Left hindlimb (tissue), 1 donor: ENCODE measurements around the gene YY1AP1.
"Not testable (repeated sequence)": the region's sequence is repeated elsewhere in the genome, so short reads cannot be mapped to it uniquely, and the experiment has no call there.

Experiments
- DNase-seq: peaks from one replicate; pipeline ENCODE4 v3.0.0-alpha.2; 2018

The YY1AP1 gene

DNA sequence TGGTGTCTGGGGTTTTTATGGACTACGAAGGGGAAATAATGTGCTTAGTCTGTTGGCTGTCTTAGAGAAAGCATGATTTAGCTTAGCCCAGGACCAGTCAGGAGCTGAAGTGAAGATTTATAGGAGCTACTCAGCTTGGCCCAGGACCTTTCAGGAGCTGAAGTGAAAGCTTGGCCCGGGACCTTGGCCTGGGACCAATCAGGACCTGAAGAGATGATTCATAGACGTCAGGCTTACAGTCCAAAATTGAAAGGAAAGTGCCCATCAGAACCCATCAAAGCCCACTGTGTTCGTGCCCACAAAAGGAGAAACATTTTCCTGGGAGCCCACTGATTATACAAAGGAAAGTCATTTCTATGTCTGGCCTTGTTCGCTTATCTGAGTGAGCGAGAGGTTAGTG, 42.9 kb downstream of the YY1AP1 start:
- DNase-seq = no peak

DNA sequence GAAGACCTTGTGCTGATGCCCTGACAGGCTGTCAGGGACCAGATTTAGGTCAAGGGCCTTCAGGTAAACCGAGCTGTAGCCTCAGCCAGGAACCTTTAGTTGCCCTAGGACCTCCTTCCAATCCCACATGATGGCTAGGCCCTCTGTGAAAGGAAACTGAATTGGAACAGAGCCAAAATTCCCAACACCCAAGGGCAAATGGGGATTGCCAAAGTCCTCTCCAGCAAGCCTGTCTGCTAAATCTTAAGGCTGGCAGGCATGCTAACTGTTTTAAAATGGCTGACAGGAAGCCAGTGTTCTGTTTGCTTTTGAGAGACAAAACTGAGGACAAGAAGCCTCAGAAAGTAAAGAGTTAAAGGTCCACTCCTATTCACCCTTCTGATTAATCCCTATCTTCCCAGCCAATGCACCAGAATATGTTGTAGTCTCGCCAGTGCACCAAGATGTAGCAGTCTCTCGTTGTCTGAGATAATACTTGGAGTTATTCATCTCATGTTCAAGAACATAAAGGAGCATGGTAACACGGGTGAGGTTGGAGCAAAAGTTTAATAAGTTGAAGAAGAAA, 43.5 kb downstream of the YY1AP1 start:
- no peak for DNase-seq

DNA sequence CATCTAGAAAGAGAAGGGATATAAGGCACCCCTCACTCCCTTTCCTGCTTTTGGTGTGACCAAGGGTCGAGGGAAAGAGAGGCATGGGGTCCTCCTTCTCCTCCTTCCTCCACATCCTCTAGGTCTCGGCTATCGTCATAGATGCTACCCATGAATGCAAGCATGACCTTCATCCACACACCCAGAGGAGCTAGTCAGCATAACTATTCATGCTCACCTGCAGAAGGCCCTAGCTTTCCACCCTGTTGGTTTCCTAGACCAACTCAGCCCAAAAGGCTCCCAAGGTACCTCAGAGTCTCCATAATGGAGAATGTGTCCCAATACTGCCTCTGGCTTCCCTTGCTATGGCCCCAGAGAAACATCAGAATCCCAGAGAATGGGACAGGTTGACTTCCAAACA, 45.3 kb downstream of the YY1AP1 start:
- no peak for DNase-seq

DNA sequence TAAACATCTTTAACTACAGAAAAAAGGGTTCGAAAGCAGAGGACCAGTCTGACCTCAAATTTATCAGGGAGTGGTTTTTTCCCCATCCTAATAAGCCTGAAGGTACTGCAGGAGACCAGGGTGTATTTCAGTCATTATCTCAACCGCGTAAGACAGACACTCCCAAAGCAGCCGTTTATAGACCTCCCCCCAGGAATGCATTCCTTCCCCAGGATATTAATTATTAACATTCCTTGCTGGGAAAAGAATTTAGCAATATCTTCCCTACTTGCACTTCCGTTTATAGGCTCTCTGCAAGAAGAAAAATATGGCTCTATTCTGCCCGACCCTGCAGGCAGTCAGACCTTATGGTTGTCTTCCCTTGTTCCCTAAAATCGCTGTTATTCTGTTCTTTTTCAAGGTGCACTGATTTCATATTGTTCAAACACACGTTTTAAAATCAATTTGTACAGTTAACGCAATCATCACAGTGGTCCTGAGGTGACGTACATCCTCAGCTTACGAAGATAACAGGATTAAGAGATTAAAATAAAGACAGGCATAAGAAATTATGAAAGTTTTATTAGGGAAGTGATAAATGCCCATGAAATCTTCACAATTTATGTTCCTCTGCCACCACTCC, 45.9 kb downstream of the YY1AP1 start:
- not testable (repeated sequence) for DNase-seq

DNA sequence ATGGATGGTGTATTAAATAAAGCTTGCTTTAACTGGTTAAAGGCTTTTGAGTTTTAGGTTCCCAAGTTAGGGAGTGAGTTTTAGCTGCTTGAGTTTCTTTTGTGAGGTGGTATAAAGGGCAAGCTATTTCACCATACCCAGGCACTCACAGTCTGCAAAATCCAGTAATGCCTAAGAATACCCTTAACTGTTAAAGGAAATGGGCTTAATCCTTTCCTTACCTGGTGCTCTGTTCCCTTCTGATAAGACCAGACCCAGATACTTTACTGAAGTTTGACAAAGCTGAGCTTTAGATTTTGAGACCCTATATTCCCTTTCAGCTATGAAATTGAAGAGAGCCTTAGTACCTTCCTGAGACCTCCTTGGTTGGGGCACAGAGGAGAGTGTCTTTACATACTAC, 48.2 kb downstream of the YY1AP1 start:
- DNase-seq = no peak

DNA sequence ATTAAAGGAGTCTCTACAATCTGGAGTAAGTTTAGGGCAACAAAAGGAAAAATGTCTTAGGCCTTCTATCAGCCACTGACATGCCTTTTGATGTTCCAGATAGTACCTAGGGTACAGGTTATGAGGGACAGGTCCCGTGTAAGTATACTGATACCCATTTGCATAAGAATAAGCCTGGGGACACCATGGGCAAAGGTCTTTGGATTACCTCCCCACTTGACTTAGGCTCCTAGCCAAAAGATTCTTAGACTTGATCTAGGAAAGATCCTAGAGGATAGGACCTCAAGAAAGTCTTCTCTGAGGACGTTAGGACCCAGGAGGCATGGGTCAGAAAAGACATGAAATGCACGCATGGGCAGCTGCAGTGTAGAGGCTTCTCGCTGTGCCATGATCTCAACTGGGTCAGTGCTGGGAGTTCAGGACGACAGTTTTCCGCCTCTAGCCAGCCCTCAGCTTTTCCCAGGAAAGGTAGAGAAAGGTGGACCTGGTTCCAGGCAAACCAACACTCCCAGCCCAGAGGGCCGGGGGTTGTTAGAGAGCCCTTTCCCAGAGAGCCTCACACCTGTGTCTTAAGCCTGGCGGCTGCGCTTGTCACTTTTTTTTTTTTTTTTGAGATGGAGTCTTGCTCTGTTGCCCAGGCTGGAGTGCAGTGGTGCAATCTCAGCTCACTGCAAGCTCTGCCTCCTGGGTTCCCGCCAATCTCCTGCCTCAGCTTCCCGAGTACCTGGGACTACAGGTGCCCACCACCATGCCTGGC, 52.0 kb downstream of the YY1AP1 start:
- no peak for DNase-seq

DNA sequence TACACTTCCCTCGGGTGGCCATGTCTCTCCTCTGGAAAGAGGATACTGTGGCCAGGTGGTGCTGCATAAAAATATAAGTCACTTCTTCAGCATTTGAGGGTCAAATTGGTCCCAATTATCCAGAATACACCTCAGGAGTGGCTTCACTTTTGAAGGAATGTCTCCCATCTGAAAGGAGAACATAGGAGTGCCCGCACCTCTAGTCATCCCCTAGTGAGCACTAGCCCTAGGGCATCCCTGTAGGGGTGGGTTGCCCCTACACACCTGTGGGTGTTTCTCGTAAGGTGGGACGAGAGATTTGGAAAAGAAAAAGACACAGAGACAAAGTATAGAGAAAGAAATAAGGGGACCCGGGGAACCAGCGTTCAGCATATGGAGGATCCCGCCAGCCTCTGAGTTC, 62.1 kb downstream of the YY1AP1 start:
- not testable (repeated sequence) for DNase-seq

DNA sequence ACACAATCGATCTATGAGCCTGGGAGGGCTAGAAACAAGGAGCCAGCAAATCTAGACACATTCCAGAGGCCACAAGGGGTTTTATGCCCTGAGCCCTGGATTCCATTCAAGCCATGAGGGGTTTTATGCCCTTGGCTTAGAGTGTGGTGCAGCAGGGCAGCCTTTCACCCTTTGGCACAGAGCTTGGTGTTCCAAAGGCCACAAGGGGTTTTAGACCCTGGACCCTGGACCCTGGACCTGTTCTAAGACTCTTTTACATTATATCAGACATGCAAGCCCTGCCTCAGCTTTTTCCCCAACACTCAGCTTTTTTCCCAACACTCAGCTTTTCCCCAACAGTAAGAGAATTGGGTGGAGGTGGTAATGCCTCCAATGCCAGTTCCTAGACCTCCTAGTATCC, 65.2 kb downstream of the YY1AP1 start:
- DNase-seq = no peak

DNA sequence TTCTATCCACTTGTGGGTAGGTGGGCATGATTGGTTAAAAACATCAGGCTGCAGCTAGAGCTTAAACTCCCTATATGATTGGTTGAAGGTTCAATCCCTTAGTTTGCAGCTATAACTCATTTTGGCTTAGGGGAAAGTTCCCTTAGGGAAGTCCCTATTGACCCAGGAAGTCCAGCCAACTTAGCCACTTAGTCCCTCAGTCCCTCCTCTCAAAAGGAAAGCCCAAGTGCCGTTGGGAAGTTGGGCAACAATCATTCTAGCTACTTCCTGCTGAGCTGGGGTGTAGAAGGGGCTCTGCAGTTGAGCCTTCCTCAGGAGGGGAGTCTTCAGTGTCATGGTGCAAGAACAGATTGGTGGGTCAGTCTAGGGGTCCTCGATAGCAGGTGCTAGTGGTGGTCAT, 66.4 kb downstream of the YY1AP1 start:
- no peak for DNase-seq

DNA sequence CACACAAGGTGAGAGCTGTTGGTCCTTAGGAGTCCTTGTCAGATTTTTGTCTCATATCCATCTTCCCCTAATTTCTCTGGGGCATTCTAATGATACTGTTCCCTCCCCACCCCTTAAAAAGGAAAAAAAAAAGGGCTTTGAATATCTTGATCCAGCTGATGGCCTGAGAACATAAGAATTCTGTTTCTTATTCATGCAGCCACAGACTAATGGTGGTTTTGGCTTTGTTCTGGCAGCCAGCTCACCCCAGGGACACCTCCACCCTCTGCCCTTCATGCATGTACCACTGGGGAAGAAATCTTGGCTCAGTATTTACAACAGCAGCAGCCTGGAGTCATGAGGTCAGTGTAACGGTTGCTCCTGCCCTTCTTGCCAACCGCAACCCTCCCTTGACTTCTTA, 75.3 kb downstream of the YY1AP1 start:
- not testable (repeated sequence) for DNase-seq

DNA sequence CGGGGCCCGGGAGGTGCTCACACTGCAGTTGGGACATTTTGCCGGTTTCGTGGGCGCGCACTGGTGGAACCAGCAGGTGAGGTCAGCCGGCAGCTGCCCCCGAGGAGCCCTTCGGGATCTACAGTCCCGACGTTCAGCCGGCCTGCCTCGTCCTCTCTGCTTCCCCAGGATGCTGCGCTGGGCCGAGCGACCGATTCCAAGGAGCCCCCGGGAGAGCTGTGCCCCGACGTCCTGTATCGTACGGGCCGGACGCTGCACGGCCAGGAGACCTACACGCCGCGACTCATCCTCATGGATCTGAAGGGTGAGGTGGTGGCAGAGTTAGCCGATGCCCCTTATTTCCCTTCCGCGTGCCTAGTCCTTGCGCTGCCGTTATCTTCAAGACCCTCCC, 78.3 kb downstream of the YY1AP1 start:
- DNase-seq = not testable (repeated sequence)

DNA sequence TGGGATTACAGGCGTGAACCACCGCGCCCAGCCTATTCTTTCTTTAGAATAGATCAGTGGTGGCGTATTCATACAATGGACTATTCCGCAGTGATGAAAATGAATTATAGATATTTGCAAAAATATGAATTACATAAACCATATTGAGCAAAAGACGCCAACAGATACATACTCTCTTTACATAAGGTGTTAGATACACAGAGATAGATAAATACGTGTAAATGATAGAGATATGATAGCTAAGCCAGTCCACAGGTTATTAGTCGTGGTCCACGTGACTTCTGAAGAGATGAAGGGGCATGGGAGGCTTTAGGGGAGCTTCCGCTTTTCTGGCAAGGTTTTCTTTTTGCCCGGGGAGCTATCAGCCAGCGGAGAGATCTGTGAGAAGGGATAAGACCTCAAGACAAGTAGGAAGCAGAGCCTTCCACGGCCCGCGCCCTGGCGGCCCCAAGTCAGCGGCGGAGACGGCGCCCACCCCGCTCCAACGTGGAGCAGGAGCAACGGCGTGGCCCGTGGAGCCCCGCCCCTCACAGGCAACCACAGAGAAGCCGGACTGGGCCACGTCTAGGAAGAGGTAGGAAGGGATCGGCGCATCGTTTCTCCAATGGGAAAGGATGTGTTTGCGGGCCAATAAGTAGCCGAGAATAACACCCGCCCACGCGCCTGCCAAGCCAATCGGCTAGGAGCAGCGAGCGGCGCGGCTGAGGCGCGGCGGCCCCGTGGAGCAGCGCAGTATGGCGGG, 78.9 kb downstream of the YY1AP1 start, which contains the start of gene MSTO1:
Gene MSTO1, plus strand, starts transcription at position 704 of the 742 bp plus-strand sequence. Its CDS starts 31 bp downstream, at position 735.
- peak; percentile 96 for DNase-seq
